Psoas muscle (tissue), 8 donors: ENCODE results near the gene OLFML2B. TPM values are rescaled to one million over a fixed set of nuclear protein-coding genes. Genes with fewer than 3 reads are reported as not detected.
"Not testable (repeated sequence)": the region's sequence is repeated elsewhere in the genome, so short reads cannot be mapped to it uniquely, and the experiment has no call there.

ENCODE experiments used
- ATAC-seq, 4 donors: fragments of 200-7000 bp; cut with Tn5 transposase; one replicate each; pipeline ENCODE4 v1.9.1; 2020; ENCODE audit warnings: moderate library complexity in 3 of 4, mild to moderate bottlenecking in 2 of 4
- DNase-seq, 2 donors: peaks; one replicate each; pipeline ENCODE4 v3.0.0-alpha.2; 2020
- H3K27ac ChIP-seq: fragments of 200-600 bp; one replicate; pipeline ENCODE4 v1.8.0; 2022
- H3K27me3 ChIP-seq, 3 donors: fragments of 200-600 bp in 1 of 3; one replicate each; pipeline versions ENCODE4 v1.6.1 to v1.8.0; 2013 to 2022; ENCODE audit warnings: low read length in 2 of 3, mild to moderate bottlenecking in 2 of 3, moderate library complexity in 1 of 3; ENCODE audit not compliant: insufficient read depth in 3 of 3
- H3K36me3 ChIP-seq, 2 donors: fragments of 200-600 bp in 1 of 2; one replicate each; pipeline versions ENCODE4 v1.6.1 to v1.8.0; 2013 to 2022; ENCODE audit warnings: low read depth in 1 of 2, mild to moderate bottlenecking in 1 of 2, moderate library complexity in 1 of 2; ENCODE audit not compliant: insufficient read depth in 1 of 2
- H3K4me1 ChIP-seq: fragments of 200-600 bp; one replicate; pipeline ENCODE4 v1.8.0; 2022
- H3K4me3 ChIP-seq: fragments of 200-600 bp; one replicate; pipeline ENCODE4 v1.8.0; 2022; ENCODE audit warnings: mild to moderate bottlenecking
- H3K9me3 ChIP-seq: fragments of 200-600 bp; one replicate; pipeline ENCODE4 v1.8.0; 2022
- CTCF ChIP-seq: fragments of 200-600 bp; IDR thresholded peaks from one replicate; pipeline ENCODE4 v1.8.0; 2022; ENCODE audit warnings: antibody characterized with exemption
- WGBS, 3 donors: extraction: QIAGEN DNeasy Blood & Tissue Kit; methylation state at CpG; one replicate each; pipeline versions ENCODE4 v1.1.6 to v1.1.7; 2013; 5-methylcytosine and 5-hydroxymethylcytosine counted together
- intact Hi-C, 2 donors: fragments of 100-400 bp; cut with DNase I; formaldehyde crosslinking; loops; one replicate each; pipeline versions ENCODE4 v1.11.0 to v1.14.2; 2022
- polyA plus RNA-seq, 3 donors: library from polyadenylated mRNA; stranded (reverse); fragments of 200-250 nt; gene quantifications; one replicate each; pipeline ENCODE4 v1.2.3, GENCODE V29; 2013
- total RNA-seq, 4 donors: library from RNA; stranded (reverse); fragmentation: NEBNext Ultra II Directional in 2 of 4; extraction: Animal tissue kit (Norgen Biotek cat#: 25700) in 2 of 4; gene quantifications; one replicate each; pipeline versions ENCODE4 v1.2.1 to v1.2.4, GENCODE V29; 2021 to 2023
- donor health status: healthy with polysubstance abuse.
- donor health status: DM: no; HTN: no; CAD: no; lungs with moderate emphysema.
- donor health status: Bipolar disorder and iron deficiency.
- donor health status: healthy.
- donor health status: DM: yes; HTN: yes; CAD: no.
- donor health status: DM: no; HTN: no; CAD: no.
- donor health status: DM: no; HTN: no; CAD: no.
- donor health status: DM: yes; HTN: yes; CAD: no.

The OLFML2B gene
- total and polyA plus RNA-seq, 7 donors, result 1.4 to 9.5 (median 3.8) TPM

- no peak for TF ChIP-seq CTCF
- intact Hi-C loops, result loop anchor here (5.0 to 10.0 kb wide), 3 partner anchors 227 to 440 kb away; partner anchors contain the start of gene UHMK1 (in 1 of the 2)
- no peak overlapping the region for H3K27ac ChIP-seq
- no peaks in the 10 kb centered on the region for H3K9me3 ChIP-seq
- H3K4me3 ChIP-seq, result no peak overlapping the region
- H3K4me1 ChIP-seq, result no peaks in the 10 kb centered on the region
- DNase-seq (no peak), ATAC-seq (peak in 1 of 4 donors; percentile 15)
- WGBS, 3 donors, result 56 to 74% (median 67%) methylated on average over 3 of the region's 3 CpGs
- no peaks in the 10 kb centered on the region for H3K27me3 ChIP-seq
- H3K36me3 ChIP-seq, result no peaks in the 10 kb centered on the region
Measured at GRCh38 chr1:162055062-162055461, 31.4 kb upstream of the OLFML2B start.

GRCh38 chr1:162053949-162054348 is 30.3 kb upstream of the OLFML2B start:
- intact Hi-C loops, result loop anchor here in 1 of 2 donors (1.0 to 10.0 kb wide), 2 partner anchors 336 to 441 kb away; partner anchors contain the start of gene UHMK1
- not testable (repeated sequence) for H3K27me3 ChIP-seq, ATAC-seq, H3K36me3 ChIP-seq, H3K4me3 ChIP-seq, H3K27ac ChIP-seq, DNase-seq, H3K9me3 ChIP-seq, H3K4me1 ChIP-seq
- 94 to 97% (median 96%) methylated on average over 3 of the region's 3 CpGs for WGBS, 3 donors

GRCh38 chr1:162046921-162047320 is 23.3 kb upstream of the OLFML2B start:
- no peak overlapping the region for H3K4me3 ChIP-seq
- ATAC-seq, result no peak
- H3K36me3 ChIP-seq, result no peaks in the 10 kb centered on the region
- DNase-seq, result no peak
- H3K27me3 ChIP-seq, result no peaks in the 10 kb centered on the region
- H3K4me1 ChIP-seq, result no peaks in the 10 kb centered on the region
- 51 to 65% (median 64%) methylated on average over 1 of the region's 1 CpG for WGBS, 3 donors
- intact Hi-C loops, result no loop called here
- no peaks in the 10 kb centered on the region for H3K9me3 ChIP-seq
- no peak for TF ChIP-seq CTCF
- no peak overlapping the region for H3K27ac ChIP-seq

GRCh38 chr1:162042361-162042760 is 18.7 kb upstream of the OLFML2B start:
- Histone ChIP-seq H3K27me3 (no peaks in the 10 kb centered on the region), H3K9me3 (no peaks in the 10 kb centered on the region), H3K4me3 (no peak overlapping the region), H3K36me3 (no peaks in the 10 kb centered on the region), H3K27ac (no peak overlapping the region), H3K4me1 (no peaks in the 10 kb centered on the region)
- DNase-seq (no peak), ATAC-seq (no peak)
- WGBS, 3 donors, result 85 to 92% (median 90%) methylated on average over 1 of the region's 1 CpG
- TF ChIP-seq CTCF, result no peak
- intact Hi-C loops, result no loop called here

- H3K36me3 ChIP-seq, result no peaks in the 10 kb centered on the region
- intact Hi-C loops, result no loop called here
- no peak for ATAC-seq
- H3K9me3 ChIP-seq, result no peaks in the 10 kb centered on the region
- H3K4me3 ChIP-seq, result no peak overlapping the region
- no peaks in the 10 kb centered on the region for H3K4me1 ChIP-seq
- H3K27ac ChIP-seq, result no peak overlapping the region
- TF ChIP-seq CTCF, result no peak
- DNase-seq, result no peak
- H3K27me3 ChIP-seq, result no peaks in the 10 kb centered on the region
Measured at GRCh38 chr1:162040657-162041056, 17.0 kb upstream of the OLFML2B start.
